GM21576 (cell line): Measurements from ENCODE around the gene KRT33A.
"Not testable (repeated sequence)": the region's sequence is repeated elsewhere in the genome, so short reads cannot be mapped to it uniquely, and the experiment has no call there.

Experiments used
- ATAC-seq: cut with Tn5 transposase; IDR thresholded peaks from one replicate; pipeline ENCODE4 v1.9.1; 2021; ENCODE audit warnings: mild to moderate bottlenecking, moderate library complexity; ENCODE audit not compliant: unreplicated experiment

The KRT33A gene

DNA sequence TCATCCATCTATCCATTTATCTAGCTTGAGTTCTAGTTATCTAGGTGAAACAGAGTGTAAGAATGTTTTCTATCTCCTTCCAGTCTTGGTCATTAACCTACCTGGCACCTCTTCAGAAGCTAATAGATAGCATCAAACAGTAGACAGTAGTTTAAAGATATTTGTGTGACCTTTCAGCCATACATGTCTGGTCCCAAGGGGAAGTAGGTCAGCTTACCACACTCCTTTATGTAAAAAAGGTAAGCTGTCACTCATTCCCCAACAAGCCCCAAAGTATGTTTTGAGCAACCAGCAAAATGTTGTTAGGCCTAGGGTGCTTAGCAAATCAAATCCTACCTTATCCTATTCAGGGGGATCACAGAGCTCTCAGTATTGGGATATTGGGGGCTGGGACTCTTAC lies 15.4 kb upstream of the KRT33A start:
- no peak for ATAC-seq

DNA sequence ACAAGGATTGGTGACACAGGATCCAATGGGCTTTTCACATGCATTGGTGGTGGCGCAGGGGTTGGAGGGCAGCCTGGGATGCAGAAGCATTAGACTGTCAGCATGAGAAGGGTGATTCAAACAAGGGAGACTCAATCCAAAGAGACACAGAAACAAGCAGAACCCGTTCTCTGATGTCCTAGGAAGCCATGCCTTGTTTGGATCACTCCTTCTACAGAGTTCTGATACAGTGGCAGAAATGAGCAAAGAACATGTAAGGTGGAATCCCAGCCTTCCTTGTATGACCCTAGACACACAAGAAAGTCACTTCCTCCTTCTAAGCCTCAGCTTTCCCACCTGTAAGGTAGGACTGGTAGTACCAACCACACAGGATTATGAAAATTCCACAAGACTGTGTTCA lies 13.3 kb upstream of the KRT33A start:
- no peak for ATAC-seq

DNA sequence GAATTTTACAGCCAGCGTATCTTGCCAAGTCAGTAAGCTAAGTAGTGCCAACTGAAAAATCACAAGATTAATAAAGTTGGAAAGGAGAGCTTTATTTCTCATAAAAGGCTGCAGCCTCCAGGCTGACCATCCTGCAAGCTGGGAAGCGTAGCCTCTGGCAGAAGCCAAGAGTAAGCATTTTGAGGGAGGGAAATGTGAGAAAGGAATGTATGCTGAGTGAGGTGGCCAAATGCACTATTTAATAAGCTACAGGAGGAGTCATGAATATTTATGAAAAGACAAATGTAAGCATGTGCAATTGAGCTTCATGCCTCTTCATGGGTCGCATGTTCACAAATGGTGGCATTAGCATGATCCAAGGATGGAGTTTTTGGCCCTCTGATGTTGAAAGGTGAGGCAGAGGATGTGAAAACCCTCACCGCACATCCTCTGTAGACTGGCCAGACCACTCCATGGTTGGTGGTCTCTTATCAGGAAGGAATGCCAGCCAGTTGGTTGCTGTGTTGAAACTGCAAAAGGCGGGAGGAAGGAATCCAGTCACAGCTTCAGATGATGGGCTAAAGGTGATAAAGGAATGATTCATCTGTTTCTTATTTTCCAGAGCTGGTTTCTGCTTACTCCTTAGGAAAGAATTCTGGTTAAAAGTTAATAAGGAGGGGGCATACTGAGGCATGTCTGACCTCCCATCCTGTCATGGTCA lies 9.8 kb upstream of the KRT33A start:
- no peak for ATAC-seq

DNA sequence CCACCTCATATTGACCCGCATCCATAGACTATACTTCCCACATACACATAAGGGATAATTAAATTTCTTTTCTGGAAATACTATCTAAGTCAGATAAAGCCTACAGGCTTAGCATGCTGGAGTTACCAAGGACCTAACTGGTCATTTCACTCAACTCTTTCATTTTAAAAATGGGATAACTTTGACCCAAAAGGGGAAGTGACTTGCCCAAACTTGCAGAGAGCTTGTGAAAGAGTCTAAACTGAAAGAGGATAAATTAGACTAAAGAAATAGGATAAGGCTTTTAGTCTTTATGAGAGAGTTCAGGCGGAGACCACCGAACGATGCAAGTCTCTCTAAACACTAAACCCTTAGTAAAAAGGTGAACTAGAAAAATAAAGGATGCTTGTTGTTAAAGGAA lies 3.9 kb upstream of the KRT33A start:
- ATAC-seq: no peak

DNA sequence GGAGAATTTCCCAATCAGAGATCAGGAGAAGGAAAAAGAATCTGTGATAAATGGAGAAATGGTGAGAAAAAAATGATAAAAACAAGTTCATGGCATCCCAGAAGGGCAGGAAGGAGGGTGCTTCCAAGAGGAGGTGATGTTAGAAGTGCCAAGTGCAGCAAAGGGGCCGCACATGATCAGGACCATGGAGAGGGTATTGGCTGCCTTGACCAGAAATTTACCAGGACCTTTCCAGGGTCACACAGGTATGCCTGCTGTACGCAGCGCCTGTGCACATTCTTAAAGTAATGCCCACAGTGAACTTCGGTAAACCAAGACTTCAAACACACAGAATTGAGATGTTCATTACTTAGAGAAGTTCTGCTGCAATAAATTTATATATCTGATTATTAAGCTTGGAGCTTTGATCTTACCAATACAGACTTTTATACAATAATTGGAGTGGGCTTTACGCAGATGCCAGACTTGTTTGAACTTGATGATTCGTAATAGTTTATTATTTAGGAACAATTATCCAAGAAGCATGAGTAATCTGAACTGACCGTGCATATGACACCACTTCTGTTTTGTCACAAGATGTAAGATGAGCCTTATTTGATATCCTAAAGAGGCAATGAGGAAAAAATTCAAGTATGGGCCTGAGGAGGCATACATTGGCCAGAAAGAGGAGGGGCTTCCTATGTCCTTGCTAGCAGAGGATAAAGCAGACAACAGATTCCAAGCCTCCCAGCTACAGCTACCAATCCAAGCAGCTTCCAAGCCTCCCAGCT lies 2.2 kb upstream of the KRT33A start:
- ATAC-seq: no peak

DNA sequence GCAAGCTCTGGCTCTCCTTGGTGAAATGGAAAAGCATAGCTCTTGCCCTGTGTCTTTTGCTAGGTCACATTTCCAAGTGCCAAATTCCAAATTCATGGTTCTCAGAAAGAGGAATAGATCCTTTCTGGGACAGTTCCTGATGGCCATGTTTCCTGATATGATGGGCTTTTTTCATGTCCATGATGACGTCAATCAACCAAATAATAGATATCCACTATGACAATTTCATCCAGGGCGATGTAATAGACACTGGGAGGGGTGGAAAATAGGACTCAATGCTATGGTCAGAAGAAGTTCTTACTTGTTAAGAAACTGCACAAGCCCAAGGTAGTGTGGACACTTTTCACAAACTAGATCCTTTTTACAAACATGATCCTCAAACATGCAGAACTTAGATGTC lies 549 bp upstream of the KRT33A start:
- no peak for ATAC-seq

DNA sequence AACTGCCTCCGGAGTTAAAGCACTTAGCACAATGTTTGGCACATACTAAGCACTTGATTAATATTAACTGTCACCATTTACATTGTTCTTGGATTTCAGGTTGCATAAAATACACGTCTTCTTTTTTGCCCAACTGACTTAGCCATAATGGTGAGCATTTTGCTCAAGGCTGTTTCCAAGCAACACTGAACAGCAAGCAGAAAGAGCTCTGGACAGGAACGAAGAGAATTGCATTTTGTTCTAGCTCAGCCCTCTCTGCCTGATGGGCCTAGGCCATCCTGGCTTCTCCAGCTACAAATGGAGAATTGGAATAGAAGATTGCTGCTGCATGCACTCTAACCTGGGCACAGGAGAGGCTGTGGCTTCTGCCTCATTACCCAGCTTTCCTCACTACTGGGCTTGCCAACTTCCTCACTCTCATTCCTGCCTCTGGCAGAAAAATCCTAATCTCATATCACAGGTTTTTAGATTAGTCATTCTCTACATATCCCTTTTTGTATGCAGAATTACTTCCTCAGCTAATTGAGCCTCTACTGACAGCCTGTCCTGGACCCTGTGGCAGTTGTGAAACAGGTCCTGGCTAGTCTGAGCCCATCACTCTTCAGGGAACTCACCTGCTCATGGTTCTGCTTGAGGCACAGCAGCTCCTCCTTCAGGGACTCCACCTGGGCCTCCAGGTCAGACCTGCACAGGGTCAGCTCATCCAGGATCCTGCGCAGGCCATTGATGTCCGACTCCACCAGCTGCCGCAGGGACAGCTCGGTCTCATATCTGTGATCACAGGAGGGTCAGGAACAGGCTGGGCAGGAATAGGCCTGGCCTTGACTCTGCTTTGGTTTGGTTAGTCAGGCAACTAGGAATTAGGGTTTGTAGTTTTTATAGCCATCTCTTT lies 2.5 kb downstream of the KRT33A start:
- ATAC-seq: no peak

DNA sequence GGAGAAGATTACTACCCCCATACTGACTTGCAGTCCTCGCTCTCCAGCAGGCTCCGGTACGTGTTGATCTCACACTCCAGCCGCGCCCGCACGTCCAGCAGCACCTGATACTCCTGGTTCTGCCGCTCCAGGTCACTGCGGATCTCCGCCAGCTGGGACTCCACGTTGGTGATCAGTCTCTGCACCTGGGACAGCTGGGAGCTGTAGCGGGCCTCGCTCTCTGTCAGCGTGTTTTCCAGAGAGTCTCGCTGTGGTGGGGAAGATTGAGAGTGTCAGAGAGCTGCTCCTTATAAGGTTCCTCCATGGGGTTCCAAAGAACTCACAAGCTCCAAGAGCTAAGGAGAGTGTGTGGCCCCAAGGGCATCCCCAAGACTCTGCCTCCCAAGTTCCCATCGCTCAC lies 4.2 kb downstream of the KRT33A start:
- not testable (repeated sequence) for ATAC-seq

DNA sequence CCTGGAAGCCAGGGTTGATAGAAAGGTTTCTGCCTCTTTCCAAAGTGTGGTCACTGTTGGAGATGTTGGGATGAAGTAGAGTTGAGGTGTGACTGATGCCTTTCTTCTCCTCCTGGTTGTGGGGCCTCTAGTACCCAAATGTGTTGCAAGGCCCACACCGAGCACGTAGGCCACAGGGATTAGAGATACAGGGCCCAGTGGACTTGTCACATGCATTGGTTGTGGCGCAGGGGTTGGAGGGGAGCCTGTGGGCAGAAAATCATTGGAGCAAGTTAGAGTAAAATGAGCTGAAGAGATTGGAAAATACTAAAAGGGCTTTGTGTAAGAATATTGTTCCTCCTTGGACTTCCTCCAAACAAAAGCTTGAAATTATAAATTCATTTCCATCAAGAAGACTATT lies 4.6 kb downstream of the KRT33A start:
- ATAC-seq: no peak

DNA sequence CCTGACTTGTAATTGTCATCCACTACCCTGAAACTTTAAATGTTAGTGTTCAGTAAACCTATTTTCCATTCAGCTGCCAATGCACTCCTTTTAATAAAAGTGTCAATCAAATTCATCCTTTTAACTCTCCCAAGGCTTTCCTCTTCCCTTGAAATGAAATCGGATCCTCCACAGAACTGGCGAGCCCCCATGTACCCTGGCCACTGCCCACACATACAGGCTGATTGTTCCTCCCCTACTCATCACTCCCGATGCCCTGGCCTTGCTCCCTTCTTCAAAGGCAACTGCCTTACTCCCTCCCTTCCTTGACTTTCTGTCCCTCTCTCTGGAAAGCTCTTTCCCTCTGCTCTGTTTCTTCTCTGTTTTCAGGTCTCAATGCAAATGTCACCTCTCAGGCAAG lies 7.6 kb downstream of the KRT33A start:
- ATAC-seq: no peak

DNA sequence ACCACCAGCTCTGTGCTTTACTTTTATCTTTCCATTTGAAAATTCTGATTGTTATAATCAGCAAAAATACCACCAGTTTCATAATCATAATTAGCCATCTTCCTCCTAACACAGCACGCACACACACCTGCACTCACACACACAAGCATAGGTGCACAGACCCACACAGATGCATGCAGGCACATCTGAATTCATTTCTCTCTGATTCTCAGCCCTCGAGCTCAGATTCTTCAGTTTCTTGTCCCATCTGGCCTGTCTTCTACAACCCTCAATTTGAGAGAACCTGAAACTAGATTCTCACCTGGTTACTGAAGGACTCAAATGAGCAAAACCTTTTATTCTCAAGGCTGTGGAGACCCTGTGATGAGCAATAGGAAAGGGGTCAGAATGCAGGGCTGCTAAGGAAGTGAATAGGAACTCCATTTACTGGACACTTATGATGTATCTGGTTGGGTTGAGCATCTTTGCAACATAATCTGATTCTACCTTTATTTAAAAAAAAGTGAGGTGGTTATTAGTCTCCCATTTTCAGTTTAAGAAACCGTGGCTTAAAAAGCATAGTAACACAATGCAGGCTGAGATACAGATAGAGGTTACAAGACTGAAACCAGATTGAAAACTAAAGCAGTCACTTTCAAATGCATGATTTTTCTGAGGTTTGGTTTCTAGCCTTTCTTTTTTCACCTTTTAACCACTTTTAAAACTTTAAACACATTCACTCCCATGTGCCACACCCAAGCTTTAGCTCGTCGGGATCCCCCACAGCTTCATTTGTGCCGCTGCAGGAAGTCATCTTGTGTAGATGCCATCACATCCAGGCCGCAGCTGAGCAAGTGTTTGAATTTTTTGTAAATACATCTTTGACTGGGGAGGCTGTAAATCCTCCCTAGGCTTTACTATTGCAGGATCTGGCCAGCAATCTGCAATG lies 9.4 kb downstream of the KRT33A start:
- no peak for ATAC-seq

DNA sequence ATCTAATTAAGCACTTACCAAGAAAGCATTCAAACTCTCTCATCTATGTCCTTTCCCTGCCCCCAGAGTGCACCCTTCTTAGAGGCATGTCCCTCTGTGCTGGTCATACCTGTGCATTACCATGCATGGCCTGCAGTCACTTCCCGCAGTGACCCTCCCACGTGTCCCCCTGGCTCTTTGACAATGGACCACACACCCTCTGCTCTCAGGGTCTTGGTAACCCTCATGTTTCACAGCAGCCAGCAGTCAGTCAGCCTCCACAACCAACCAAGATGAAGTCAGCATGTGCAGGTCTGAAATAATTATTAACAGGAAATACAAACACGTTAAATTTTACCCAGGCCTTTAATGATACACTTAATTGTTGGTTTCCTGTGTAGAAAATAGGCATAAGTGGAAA lies 10.1 kb downstream of the KRT33A start:
- ATAC-seq: no peak

DNA sequence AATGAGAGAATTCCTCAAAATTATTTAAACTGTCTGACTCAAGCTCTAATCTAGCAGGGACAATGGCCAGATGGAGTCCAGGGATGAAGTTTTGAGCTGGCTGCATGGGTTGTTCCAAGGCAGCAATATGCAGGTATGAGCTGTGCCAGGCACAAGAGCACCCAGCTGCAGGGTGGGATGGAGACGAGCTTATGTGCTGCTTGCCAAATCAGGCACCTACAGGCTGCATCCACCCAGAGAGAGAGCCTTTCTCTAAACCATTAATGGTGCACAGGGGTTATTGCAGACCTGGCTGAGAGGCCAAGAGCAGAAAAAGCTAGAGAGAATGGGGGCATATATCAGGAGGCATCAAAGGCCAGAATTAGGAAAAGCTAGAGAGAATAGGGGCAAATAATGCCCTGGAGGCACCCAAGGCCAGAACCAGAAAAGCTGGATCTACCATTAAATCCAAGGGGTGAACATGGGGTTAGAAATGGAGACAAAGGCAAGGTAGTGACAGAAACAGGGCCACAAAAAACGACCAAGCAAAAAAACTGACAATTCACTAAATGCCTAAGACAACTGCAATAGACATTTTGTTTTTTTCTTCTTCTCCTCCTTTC lies 11.0 kb downstream of the KRT33A start:
- ATAC-seq: no peak

DNA sequence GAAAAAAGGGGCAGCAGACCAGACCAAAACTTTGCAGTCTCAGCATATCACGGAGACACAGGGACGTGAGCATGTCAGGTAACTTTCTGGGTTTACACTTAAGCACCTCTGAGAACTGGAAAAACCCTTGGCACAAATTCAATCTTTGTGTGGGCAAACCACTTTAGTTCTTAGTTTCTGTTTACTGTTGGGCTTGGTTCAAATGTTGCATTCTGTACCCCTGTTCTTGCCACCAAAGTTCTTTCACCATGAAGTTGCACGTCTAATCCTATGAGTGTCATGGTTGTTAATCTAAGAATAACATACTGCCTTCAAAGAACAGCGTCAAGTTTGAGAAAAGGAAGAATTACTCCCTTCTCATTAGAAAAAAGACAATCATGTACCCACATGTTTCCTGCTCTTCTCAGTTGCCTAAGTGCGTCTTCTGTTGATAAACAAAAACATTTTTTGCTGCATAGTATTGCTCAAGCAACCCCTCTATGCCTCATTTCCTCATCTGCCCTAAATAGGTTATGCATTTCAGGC lies 11.6 kb downstream of the KRT33A start:
- no peak for ATAC-seq

DNA sequence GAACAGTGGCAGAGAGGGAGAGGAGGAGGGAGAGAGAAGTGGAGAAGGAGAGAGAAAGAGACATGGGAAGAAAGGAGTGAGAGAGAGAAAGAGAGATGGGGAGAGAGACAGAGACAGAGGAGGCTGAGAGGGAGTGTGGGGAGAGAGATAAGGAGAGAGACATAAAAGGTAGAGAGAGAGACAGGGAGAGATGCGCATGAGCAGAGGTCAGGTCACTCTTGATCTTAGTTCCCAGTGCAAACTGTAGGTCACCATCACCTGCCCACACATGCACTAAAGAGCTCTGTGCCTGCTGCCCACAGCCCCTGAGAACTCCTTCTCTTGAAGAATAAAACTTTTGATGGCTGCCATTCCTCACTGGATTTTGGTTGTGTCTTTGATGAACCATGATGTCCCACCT lies 14.9 kb downstream of the KRT33A start:
- no peak for ATAC-seq

DNA sequence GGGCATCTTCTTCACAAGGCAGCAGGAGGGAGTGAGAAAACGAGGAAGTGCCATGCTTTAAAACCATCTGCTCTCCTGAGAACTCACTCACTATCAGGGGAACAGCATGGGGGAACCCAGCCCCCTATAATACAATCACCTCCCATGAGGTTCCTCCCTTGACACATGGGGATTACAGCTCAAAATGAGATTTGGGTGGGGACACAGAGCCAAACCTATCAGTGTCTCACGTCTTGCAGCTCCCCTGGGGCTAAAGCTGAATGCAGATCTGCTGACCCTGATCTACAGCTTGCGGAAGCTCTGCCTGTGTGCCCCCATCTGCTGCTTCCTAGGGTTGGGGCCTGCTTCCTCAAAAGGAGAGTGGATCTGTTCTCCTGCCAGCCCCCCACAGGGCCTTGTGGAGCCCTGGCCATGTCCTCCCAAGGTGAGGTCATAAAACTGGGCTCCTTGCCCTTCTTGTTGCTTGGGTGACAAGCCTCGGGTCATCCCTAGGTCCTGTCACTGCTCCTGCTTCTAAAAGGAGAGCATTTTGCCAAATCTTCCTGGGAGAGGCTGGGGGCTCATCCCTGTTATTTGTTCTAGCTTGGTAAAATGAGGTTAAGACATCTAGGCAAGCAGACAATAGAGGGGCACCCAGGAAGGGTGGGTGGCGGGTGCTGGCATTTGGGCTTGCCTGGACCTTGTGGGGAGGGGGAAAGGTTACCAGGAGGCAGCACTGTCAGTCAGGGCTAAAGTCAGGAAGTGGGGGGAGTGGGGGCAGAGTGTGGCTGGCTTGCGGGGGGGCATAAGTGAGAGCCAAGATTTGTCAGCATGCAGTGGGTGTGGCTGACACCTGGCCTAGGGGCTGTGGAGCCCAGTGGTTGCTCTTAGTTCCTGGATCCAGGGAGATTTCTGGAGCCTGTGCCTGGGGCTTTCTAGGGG lies 16.0 kb downstream of the KRT33A start:
- ATAC-seq: no peak

DNA sequence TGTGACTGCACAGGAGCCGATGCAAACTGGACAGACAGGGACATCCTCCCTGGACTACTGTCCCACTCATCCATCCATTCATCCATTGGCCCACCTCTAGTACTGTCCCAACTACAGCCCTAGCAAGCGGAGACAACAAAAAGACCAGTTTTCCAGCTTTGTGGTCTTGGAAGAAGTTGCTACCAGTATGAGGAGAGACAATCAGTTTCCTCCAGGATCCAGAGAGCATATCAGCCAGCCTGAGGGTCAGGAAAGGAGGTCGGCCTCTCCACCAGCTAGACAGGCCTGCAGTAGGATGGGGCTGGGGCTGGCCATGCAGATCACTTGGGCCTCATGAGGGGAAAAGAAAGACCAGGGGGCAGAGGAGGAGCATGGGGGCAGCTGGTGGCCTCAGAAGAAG lies 16.8 kb downstream of the KRT33A start:
- ATAC-seq: no peak

DNA sequence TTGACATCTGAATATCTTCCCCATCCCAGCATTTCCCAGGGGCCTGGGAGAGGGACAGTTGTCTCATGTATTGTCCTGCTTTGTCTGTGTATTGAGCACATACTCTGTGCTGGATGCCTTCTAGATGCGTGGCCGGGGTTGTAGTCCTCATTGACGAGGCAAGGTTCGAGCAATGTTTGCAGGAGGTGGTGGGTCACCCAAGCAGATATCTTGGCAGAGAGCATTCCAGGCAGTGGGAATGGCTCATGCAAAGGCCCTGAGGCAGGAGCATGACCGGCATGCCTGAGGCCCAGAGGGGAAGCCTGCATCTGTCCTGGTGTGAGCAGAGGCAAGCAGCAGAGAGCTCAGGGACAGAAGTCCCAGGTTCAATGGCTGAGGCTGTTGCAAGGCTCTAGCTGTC lies 17.5 kb downstream of the KRT33A start:
- no peak for ATAC-seq

DNA sequence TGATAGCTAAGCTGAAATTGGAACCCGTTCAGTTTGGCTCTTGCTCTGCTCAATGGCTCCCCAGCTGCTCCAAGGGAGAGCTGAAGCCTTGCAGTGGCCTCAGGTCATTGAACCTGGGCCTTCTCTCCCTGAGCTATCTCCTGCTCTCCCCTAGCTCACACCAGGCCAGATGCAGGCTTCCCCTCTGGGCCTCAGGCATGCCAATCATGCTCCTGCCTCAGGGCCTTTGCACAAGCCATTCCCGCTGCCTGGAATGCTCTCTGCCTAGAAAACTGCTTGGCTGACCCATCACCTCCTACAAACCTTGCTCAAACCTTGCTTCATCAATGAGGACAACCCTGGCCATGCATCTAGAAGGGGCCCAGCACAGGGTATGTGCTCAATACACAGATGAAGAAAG lies 18.4 kb downstream of the KRT33A start:
- no peak for ATAC-seq
